ENCODE measurements around the gene CORO2B. TPM values are rescaled to one million over a fixed set of nuclear protein-coding genes. Genes with fewer than 3 reads are reported as not detected.

Gene CORO2B
- polyA plus RNA-seq, 1 donor from 2014 or later = 15.1 TPM

DNA sequence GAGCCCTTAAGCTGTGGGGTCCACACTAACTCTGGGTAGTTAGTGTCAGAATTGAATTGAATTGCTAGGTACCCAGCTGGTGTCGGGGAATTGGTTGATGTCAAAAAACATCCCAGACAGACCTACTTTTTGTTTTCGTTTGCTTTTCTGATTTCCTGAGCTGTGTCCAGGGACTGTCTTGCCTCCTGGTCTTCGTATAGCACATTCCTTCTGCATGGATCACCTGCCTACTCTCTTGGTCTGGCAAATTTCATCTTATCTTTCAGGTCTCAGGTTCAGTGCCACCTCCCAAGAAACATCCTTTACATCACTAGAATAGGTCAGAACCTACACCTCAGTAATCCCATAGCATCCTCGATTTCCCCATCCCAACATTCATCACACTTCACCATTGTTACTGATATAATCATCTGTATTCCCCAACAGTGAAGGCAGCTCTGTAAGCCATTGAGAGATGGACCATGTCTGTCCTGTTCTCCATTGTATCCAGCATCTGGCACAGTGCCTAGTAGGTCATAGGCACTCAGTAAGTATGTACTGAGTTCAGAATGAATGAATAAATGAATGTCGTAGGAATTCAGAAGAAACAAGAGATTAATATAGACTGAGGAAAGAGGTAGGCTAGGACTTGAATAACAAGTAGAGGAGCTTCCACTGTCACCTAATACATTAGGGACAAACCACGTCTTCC, 160.7 kb downstream of the CORO2B start:
- Histone ChIP-seq H3K79me2 (replicated peaks; ENCODE audit: insufficient read depth, low read length) (no peaks in the 10 kb centered on the region), H3K4me2 (ENCODE audit: low read length) (no peak overlapping the region), H3K27ac (ENCODE audit: low read length) (no peak overlapping the region), H3K4me3 (ENCODE audit: low read length) (no peak overlapping the region), H3F3A (ENCODE audit: insufficient read depth, low read length, poor library complexity, severe bottlenecking) (no peaks in the 10 kb centered on the region), H4K20me1 (ENCODE audit: insufficient read depth) (no peaks in the 10 kb centered on the region), H2AFZ (ENCODE audit: low read depth, low read length) (no peak overlapping the region), H3K9me3 (ENCODE audit: low read length) (no peaks in the 10 kb centered on the region), H3K27me3 (ENCODE audit: insufficient read depth, low read depth, low read length) (no peaks in the 10 kb centered on the region), H3K36me3 (ENCODE audit: insufficient read depth, low read length) (no peaks in the 10 kb centered on the region), H3K9ac (ENCODE audit: low read length) (no peak overlapping the region), H3K9me2 (ENCODE audit: insufficient read depth, low read length) (no peaks in the 10 kb centered on the region)
- TF ChIP-seq POLR2AphosphoS5 (IDR thresholded peaks at IDR 0.05) = no peak
- no peak for TF ChIP-seq RAD21 (conservative IDR thresholded peaks at IDR 0.05)
- TF ChIP-seq MXI1 (conservative IDR thresholded peaks at IDR 0.05; ENCODE audit: poor library complexity, severe bottlenecking) = no peak
- no peak for TF ChIP-seq EP300 (conservative IDR thresholded peaks at IDR 0.05; ENCODE audit: poor library complexity, severe bottlenecking)
- no peak for TF ChIP-seq TAF1 (IDR thresholded peaks at IDR 0.05; ENCODE audit: low read depth)
- TF ChIP-seq, protein P1, sequence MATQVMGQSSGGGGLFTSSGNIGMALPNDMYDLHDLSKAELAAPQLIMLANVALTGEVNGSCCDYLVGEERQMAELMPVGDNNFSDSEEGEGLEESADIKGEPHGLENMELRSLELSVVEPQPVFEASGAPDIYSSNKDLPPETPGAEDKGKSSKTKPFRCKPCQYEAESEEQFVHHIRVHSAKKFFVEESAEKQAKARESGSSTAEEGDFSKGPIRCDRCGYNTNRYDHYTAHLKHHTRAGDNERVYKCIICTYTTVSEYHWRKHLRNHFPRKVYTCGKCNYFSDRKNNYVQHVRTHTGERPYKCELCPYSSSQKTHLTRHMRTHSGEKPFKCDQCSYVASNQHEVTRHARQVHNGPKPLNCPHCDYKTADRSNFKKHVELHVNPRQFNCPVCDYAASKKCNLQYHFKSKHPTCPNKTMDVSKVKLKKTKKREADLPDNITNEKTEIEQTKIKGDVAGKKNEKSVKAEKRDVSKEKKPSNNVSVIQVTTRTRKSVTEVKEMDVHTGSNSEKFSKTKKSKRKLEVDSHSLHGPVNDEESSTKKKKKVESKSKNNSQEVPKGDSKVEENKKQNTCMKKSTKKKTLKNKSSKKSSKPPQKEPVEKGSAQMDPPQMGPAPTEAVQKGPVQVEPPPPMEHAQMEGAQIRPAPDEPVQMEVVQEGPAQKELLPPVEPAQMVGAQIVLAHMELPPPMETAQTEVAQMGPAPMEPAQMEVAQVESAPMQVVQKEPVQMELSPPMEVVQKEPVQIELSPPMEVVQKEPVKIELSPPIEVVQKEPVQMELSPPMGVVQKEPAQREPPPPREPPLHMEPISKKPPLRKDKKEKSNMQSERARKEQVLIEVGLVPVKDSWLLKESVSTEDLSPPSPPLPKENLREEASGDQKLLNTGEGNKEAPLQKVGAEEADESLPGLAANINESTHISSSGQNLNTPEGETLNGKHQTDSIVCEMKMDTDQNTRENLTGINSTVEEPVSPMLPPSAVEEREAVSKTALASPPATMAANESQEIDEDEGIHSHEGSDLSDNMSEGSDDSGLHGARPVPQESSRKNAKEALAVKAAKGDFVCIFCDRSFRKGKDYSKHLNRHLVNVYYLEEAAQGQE (IDR thresholded peaks at IDR 0.05; ENCODE audit: borderline replicate concordance) = no peak
- TF ChIP-seq SMC3 (conservative IDR thresholded peaks at IDR 0.05; ENCODE audit: poor library complexity) = no peak
- TF ChIP-seq, protein P2, sequence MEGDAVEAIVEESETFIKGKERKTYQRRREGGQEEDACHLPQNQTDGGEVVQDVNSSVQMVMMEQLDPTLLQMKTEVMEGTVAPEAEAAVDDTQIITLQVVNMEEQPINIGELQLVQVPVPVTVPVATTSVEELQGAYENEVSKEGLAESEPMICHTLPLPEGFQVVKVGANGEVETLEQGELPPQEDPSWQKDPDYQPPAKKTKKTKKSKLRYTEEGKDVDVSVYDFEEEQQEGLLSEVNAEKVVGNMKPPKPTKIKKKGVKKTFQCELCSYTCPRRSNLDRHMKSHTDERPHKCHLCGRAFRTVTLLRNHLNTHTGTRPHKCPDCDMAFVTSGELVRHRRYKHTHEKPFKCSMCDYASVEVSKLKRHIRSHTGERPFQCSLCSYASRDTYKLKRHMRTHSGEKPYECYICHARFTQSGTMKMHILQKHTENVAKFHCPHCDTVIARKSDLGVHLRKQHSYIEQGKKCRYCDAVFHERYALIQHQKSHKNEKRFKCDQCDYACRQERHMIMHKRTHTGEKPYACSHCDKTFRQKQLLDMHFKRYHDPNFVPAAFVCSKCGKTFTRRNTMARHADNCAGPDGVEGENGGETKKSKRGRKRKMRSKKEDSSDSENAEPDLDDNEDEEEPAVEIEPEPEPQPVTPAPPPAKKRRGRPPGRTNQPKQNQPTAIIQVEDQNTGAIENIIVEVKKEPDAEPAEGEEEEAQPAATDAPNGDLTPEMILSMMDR (IDR thresholded peaks at IDR 0.05; ENCODE audit: poor library complexity, severe bottlenecking) = no peak
- no peak for TF ChIP-seq EZH2 (IDR thresholded peaks at IDR 0.05; ENCODE audit: borderline replicate concordance, insufficient read depth, low read length, poor library complexity, severe bottlenecking)

DNA sequence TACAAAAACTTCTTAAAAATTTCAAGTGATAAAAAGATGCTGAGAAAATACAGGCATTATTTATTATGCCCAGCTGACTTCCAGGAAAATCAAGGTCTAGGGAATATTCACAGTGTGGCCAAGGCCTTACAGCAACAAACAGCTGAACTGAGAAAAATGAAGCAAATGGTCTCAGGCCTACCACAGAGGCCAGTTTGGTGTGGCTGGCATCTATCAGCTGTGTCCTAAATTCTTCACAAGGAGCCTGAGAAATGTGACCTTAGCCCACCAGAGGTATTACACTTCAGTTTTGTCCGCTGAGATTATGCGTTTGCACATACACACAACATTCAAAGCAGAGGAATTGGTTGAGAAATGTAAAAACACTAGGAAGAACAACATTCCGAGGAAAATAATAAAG, 164.5 kb downstream of the CORO2B start:
- TF ChIP-seq POLR2AphosphoS5 (IDR thresholded peaks at IDR 0.05) (no peak), TAF1 (IDR thresholded peaks at IDR 0.05; ENCODE audit: low read depth) (no peak), SMC3 (conservative IDR thresholded peaks at IDR 0.05; ENCODE audit: poor library complexity) (no peak), RAD21 (conservative IDR thresholded peaks at IDR 0.05) (no peak), EP300 (conservative IDR thresholded peaks at IDR 0.05; ENCODE audit: poor library complexity, severe bottlenecking) (no peak), MXI1 (conservative IDR thresholded peaks at IDR 0.05; ENCODE audit: poor library complexity, severe bottlenecking) (no peak), EZH2 (IDR thresholded peaks at IDR 0.05; ENCODE audit: borderline replicate concordance, insufficient read depth, low read length, poor library complexity, severe bottlenecking) (no peak)
- Histone ChIP-seq H3K4me3 (ENCODE audit: low read length) (no peak overlapping the region), H3K79me2 (replicated peaks; ENCODE audit: insufficient read depth, low read length) (no peaks in the 10 kb centered on the region), H3F3A (ENCODE audit: insufficient read depth, low read length, poor library complexity, severe bottlenecking) (no peaks in the 10 kb centered on the region), H4K20me1 (ENCODE audit: insufficient read depth) (no peaks in the 10 kb centered on the region), H3K27me3 (ENCODE audit: insufficient read depth, low read depth, low read length) (no peaks in the 10 kb centered on the region), H3K4me2 (ENCODE audit: low read length) (no peak overlapping the region), H3K9me2 (ENCODE audit: insufficient read depth, low read length) (no peaks in the 10 kb centered on the region), H3K27ac (ENCODE audit: low read length) (no peak overlapping the region), H3K9me3 (ENCODE audit: low read length) (no peaks in the 10 kb centered on the region), H2AFZ (ENCODE audit: low read depth, low read length) (no peak overlapping the region), H3K9ac (ENCODE audit: low read length) (no peak overlapping the region), H3K36me3 (ENCODE audit: insufficient read depth, low read length) (no peaks in the 10 kb centered on the region)

Measured in neural cell (in vitro differentiated cells).